Measurements from ENCODE around the gene OPN1LW.
"Not testable (repeated sequence)": the region's sequence is repeated elsewhere in the genome, so short reads cannot be mapped to it uniquely, and the experiment has no call there.

OPN1LW gene

DNA sequence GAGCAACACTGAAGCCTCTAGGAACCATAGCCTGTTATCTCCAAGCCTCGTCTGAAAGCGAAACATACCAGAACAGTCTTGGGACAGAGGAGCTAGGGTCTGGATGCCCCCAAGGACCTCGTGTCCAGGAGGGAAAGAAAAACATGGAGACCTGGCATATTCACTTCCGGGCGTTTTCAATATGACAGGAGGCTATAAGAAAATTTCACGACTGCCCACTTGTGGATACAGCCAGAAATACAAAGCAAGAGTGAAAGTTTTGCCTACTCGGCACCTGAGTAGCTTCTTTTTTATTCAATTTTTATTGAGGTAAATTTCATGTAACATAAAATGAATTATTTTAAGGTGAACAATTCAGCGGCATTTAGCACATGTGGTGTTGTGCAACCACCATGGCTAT is 20.9 kb downstream of the OPN1LW start:
- not testable (repeated sequence) for DNase-seq (ENCODE audit: low spot score)

DNA sequence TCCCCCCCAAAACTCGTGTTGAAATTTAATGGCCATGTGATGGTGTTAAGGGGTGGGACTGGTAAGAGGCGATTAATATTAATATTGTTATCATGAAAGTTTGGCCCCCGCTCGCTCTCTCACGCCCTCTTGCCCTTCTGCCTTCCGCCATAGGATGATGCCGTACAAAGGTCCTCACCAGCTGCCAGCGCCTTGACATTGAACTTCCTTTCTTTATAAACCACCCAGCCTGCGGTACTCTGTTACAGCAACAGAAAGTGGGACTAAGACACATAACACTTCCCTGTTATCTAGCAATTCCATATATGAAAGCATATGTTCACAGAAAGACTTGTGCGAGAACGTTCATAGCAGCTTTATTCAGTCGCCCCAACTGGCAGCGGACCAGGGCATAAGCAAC is 24.3 kb downstream of the OPN1LW start:
- not testable (repeated sequence) for DNase-seq (ENCODE audit: low spot score)

DNA sequence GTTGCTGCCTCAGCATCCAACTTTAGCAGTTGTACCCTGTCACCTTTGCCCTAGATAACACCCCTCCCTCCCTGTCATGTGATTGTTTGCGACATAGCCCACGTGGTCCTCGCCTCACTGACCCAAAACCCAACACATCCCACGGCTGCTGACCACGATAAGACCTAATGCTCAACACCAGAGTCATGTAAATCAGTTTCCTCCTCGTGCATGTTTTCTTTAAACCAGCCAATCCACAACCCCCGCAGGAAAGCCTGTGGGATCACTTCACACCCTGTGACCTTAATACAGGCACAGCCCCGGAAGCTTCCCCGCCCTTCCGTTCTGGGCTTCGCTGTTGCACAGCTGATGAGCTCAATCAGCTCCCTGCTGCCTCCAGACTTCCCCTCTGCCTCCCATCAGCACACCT is 28.5 kb downstream of the OPN1LW start:
- not testable (repeated sequence) for DNase-seq (ENCODE audit: low spot score)

DNA sequence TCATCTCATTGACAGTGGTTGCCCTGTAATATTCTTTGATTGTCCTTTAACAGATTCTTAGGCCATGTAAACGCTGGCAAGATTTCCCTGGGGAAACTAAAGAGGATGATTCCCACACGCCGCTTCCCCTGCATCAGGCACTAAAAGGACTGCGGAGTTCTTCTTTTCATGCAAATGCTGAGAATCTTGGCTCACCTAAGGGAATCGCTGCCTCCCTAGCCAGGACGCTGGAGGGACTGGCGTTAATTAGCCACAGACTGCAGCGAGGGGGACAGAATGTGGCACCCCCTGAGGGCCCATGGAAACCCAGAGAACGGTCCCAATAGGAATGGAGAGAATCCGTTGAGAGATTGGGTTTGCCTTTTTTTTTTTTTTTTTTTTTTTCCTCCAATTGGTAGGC is 30.3 kb downstream of the OPN1LW start:
- not testable (repeated sequence) for DNase-seq (ENCODE audit: low spot score)

DNA sequence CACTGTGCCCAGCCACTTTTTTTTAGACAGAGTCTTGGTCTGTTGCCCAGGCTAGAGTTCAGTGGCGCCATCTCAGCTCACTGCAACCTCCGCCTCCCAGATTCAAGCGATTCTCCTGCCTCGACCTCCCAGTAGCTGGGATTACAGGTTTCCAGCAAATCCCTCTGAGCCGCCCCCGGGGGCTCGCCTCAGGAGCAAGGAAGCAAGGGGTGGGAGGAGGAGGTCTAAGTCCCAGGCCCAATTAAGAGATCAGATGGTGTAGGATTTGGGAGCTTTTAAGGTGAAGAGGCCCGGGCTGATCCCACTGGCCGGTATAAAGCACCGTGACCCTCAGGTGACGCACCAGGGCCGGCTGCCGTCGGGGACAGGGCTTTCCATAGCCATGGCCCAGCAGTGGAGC is 38.3 kb downstream of the OPN1LW start, which contains the start of gene OPN1MW:
OPN1MW (plus strand) TSS at position 301 of the 400 bp plus-strand sequence; CDS start at position 383, 82 bp downstream.
- DNase-seq (ENCODE audit: low spot score): not testable (repeated sequence)

DNA sequence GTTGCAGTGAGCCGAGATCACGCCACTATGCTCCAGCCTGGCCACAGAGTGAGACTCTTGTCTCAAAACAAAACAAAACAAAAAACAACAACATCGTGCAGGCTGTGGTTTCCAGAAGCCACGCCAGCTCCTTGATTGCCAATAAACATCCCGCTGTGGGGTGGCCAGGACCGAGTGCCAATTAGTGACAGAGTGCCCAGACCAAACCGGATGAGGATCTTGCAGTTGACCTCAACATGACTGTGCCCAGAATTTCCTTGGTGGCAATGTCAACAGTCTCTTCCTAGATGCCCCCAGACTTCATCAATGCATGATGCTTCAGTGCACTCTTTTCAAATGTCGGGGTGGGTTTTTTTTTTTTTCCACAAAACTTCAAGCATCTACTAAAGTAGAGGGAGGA is 39.8 kb downstream of the OPN1LW start:
- DNase-seq (ENCODE audit: low spot score): not testable (repeated sequence)

DNA sequence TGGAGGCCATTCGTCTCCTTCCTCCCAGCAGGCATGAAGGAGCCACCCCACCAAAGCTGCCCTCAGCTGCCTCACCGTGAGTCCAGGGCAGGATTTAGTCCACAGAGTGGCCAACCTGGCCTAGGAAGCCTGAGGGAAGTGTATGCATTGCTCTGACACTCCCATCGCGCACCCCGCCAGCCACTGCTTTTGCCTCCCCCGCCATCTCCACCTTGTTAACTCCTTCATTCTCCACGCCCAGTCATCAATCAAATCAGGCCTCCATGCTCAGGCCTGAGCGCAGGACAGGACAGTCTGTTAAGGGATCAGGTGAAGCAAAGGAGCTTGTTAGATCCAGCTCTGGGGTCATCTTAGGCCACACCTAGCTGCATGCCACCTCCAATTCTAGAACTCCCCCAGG is 48.8 kb downstream of the OPN1LW start:
- not testable (repeated sequence) for DNase-seq (ENCODE audit: low spot score)

DNA sequence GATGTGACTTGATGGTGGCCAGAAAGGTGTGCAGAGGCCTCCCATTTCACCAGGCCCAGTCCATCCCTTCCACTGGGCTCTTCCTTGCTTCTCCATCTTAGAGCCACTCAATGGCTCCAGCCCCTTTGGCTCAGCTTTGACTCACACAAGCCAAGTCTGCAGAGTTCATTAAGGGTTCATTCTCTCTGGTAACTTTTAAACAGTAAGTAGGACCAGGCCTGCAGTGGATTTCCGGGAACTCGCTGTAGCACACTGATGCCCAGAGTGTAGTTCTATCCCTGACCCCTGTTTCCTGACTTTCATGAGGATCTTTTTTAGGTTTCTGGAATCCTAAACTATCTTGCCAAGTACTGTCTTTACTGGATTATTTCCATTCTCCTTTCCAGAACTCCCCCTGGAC is 50.3 kb downstream of the OPN1LW start:
- not testable (repeated sequence) for DNase-seq (ENCODE audit: low spot score)

DNA sequence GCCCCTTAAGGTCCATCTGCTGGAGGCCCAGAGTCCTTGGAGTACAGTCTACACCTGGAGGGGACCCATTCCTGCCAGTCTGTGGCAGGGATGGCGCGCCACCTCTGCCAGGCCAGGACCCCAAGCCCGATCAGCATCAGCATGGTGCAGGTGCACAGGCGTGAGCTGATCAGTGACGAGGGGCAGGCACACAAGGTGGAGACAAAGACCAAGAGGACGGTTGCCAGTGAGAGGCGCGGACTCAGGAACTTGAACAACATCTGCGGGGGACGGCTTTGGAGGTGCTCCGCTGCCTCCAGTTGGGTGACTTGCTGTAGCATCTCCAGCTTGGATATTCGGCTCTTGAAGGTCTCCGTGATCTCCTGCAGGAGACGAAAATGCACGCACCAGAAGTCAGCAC is 52.4 kb downstream of the OPN1LW start:
- DNase-seq (ENCODE audit: low spot score): not testable (repeated sequence)
